NCI-H748 treated with DMSO at 0.1 percent for 48 hours (cell line): Measurements from ENCODE around the gene NAA10.

ENCODE experiments used
- DNase-seq: peaks from one replicate; lab custom pipeline; 2025; lab: John Stamatoyannopoulos, UW

The NAA10 gene

GRCh38 chrX:153948847-153949805 is 14.3 kb upstream of the NAA10 start:
- no peak for DNase-seq

- DNase-seq, result no peak
These were observed 13.2 kb upstream of the NAA10 start for GRCh38 chrX:153948002-153948466.

GRCh38 chrX:153947009-153947769 is 12.4 kb upstream of the NAA10 start:
- peak; percentile 44 for DNase-seq

- no peak for DNase-seq
These were observed 11.4 kb upstream of the NAA10 start for GRCh38 chrX:153945956-153946943.

GRCh38 chrX:153944800-153945150 is 9.9 kb upstream of the NAA10 start:
- no peak for DNase-seq

GRCh38 chrX:153944140-153944799 is 9.4 kb upstream of the NAA10 start, which contains the start of gene RENBP:
Gene RENBP, minus strand, starts transcription at chrX:153944643. Its CDS starts 33 bp downstream, at chrX:153944610.
- no peak for DNase-seq

GRCh38 chrX:153941336-153942252 is 6.8 kb upstream of the NAA10 start:
- no peak for DNase-seq

GRCh38 chrX:153939573-153939972 is 4.7 kb upstream of the NAA10 start:
- DNase-seq, result no peak

- no peak for DNase-seq
These were observed 3.5 kb upstream of the NAA10 start for GRCh38 chrX:153938226-153938786.

- no peak for DNase-seq
These were observed 2.2 kb upstream of the NAA10 start for GRCh38 chrX:153937056-153937455.

GRCh38 chrX:153935326-153935851 is 552 bp upstream of the NAA10 start:
- no peak for DNase-seq

- no peak for DNase-seq
These were observed 582 bp downstream of the NAA10 start for GRCh38 chrX:153934148-153934761.

- DNase-seq, result no peak
These were observed 1.1 kb downstream of the NAA10 start for GRCh38 chrX:153933748-153934147.

- no peak for DNase-seq
These were observed 2.5 kb downstream of the NAA10 start for GRCh38 chrX:153932220-153932915.

GRCh38 chrX:153931748-153932147 is 3.1 kb downstream of the NAA10 start:
- no peak for DNase-seq

- DNase-seq, result no peak
These were observed 3.7 kb downstream of the NAA10 start for GRCh38 chrX:153931151-153931550.

- DNase-seq, result no peak
These were observed 4.6 kb downstream of the NAA10 start for GRCh38 chrX:153930011-153930910.
